Activated CD4-positive, alpha-beta T cell treated with anti-CD3 and anti-CD28 coated beads, Interleukin-2, amount 10 ng/mL, durations not matched to agents 7 days and 5 days (primary cell): Measurements from ENCODE around the gene TBC1D13. TPM values are rescaled to one million over a fixed set of nuclear protein-coding genes. Genes with fewer than 3 reads are reported as not detected.

Source experiments
- CTCF ChIA-PET: fragments of 350-600 bp; sonication (Branson Sonifier 250); formaldehyde crosslinking; loops from one replicate; lab custom pipeline; 2021; ENCODE audit warnings: antibody characterized with exemption; lab: Charles Lee
- POLR2A ChIA-PET: fragments of 350-600 bp; sonication (Branson Sonifier 250); formaldehyde crosslinking; loops from one replicate; lab custom pipeline; 2021; ENCODE audit warnings: antibody characterized with exemption; lab: Charles Lee
- DNase-seq: peaks from one replicate; pipeline ENCODE4 v3.0.0-alpha.2; 2020
- H3K27ac Mint-ChIP-seq: one replicate; pipeline ENCODE4 v1.8.0; 2021; ENCODE audit warnings: mild to moderate bottlenecking, moderate library complexity, mixed read lengths
- H3K27me3 Mint-ChIP-seq: one replicate; pipeline ENCODE4 v1.8.0; 2021; ENCODE audit warnings: mixed read lengths
- H3K36me3 Mint-ChIP-seq: one replicate; pipeline ENCODE4 v1.8.0; 2021; ENCODE audit warnings: low read depth, mixed read lengths
- H3K4me1 Mint-ChIP-seq: one replicate; pipeline ENCODE4 v1.8.0; 2021; ENCODE audit warnings: mixed read lengths
- H3K4me3 Mint-ChIP-seq: one replicate; pipeline ENCODE4 v1.8.0; 2021; ENCODE audit warnings: mild to moderate bottlenecking, moderate library complexity, mixed read lengths
- H3K9me3 Mint-ChIP-seq: one replicate; pipeline ENCODE4 v1.8.0; 2021; ENCODE audit warnings: mixed read lengths
- total RNA-seq, 2 experiments: library from RNA; stranded (reverse); gene quantifications; one replicate each; pipeline ENCODE4 v1.2.3, GENCODE V29; 2021

TBC1D13 gene
- total RNA-seq, 2 experiments from 2014 or later = 18.4 to 21.1 TPM

- Mint-ChIP-seq H3K27ac (no peak overlapping the region), H3K4me1 (peaks cover 31% of the 10 kb centered on the region), H3K9me3 (no peaks in the 10 kb centered on the region), H3K4me3 (no peak overlapping the region), H3K27me3 (no peaks in the 10 kb centered on the region), H3K36me3 (peaks cover 37% of the 10 kb centered on the region)
- ChIA-PET POLR2A (no interaction called here), CTCF (interaction anchor here (0.5 kb wide), 1 partner anchor 67 kb away, joined by 3 read pairs; no protein-coding TSS in a partner anchor)
- no peak for DNase-seq
These were observed 37.9 kb downstream of the TBC1D13 start for GRCh38 chr9:128824911-128825310.

GRCh38 chr9:128825923-128826700, 39.1 kb downstream of the TBC1D13 start:
- ChIA-PET POLR2A (interaction anchor here (0.5 kb wide), 1 partner anchor 18 kb away, joined by 3 read pairs; no protein-coding TSS in a partner anchor), CTCF (interaction anchor here (3.0 kb wide), 1 partner anchor 8 kb away, joined by 23 read pairs; the partner anchor contains the start of gene ENDOG)
- H3K27ac Mint-ChIP-seq = no peak overlapping the region
- H3K36me3 Mint-ChIP-seq = peaks cover 37% of the 10 kb centered on the region
- H3K4me1 Mint-ChIP-seq = peaks cover 29% of the 10 kb centered on the region
- H3K27me3 Mint-ChIP-seq = no peaks in the 10 kb centered on the region
- H3K9me3 Mint-ChIP-seq = no peaks in the 10 kb centered on the region
- H3K4me3 Mint-ChIP-seq = no peak overlapping the region
- DNase-seq = no peak

GRCh38 chr9:128828267-128828666, 41.2 kb downstream of the TBC1D13 start:
- DNase-seq = no peak
- Mint-ChIP-seq H3K27me3 (no peaks in the 10 kb centered on the region), H3K4me3 (peak overlapping the region; percentile 94), H3K27ac (peak overlapping the region; percentile 92), H3K9me3 (no peaks in the 10 kb centered on the region), H3K4me1 (peaks cover 26% of the 10 kb centered on the region), H3K36me3 (peaks cover 29% of the 10 kb centered on the region)
- CTCF ChIA-PET = interaction anchor here (2.1 to 3.0 kb wide), 2 partner anchors 10 to 18 kb away, joined by 6 to 23 read pairs; partner anchors contain the start of gene ENDOG
- POLR2A ChIA-PET = no interaction called here

- Mint-ChIP-seq H3K4me3 (peak overlapping the region; percentile 94), H3K4me1 (peaks cover 26% of the 10 kb centered on the region), H3K27me3 (no peaks in the 10 kb centered on the region), H3K27ac (peak overlapping the region; percentile 92), H3K9me3 (no peaks in the 10 kb centered on the region), H3K36me3 (peaks cover 29% of the 10 kb centered on the region)
- no peak for DNase-seq
- CTCF ChIA-PET = interaction anchor here (1.0 to 3.0 kb wide), 7 partner anchors 8 to 32 kb away, joined by 3 to 29 read pairs (median 6); partner anchors contain the start of gene ENDOG
- POLR2A ChIA-PET = interaction anchor here (1.0 kb wide), 1 partner anchor 10 kb away, joined by 12 read pairs; the partner anchor contains the start of gene ENDOG
These were observed 41.8 kb downstream of the TBC1D13 start for GRCh38 chr9:128828719-128829452.

- Mint-ChIP-seq H3K4me1 (peaks cover 26% of the 10 kb centered on the region), H3K36me3 (peaks cover 28% of the 10 kb centered on the region), H3K27ac (peak within 1 kb of the TSS; percentile 92), H3K27me3 (no peaks in the 10 kb centered on the region), H3K9me3 (no peaks in the 10 kb centered on the region), H3K4me3 (peak within 1 kb of the TSS; percentile 94)
- ChIA-PET POLR2A (interaction anchor here (1.0 kb wide), 1 partner anchor 11 kb away, joined by 12 read pairs; the partner anchor contains the start of gene ENDOG), CTCF (interaction anchor here (0.8 to 1.8 kb wide), 7 partner anchors 9 to 293 kb away, joined by 3 to 29 read pairs (median 4); partner anchors contain the start of gene ENDOG)
- peak; percentile 96 for DNase-seq
These were observed 42.6 kb downstream of the TBC1D13 start, which contains the start of gene SPOUT1 for GRCh38 chr9:128829477-128830251. SPOUT1 (minus strand) TSS chr9:128829794; CDS start chr9:128829780, 14 bp downstream.

GRCh38 chr9:128833696-128834095, 46.6 kb downstream of the TBC1D13 start:
- CTCF ChIA-PET = interaction anchor here (0.6 to 1.1 kb wide), 2 partner anchors 15 to 126 kb away, joined by 3 to 6 read pairs; partner anchors contain the start of gene ENDOG
- H3K9me3 Mint-ChIP-seq = no peaks in the 10 kb centered on the region
- H3K27ac Mint-ChIP-seq = no peak overlapping the region
- DNase-seq = no peak
- POLR2A ChIA-PET = no interaction called here
- no peak overlapping the region for H3K4me3 Mint-ChIP-seq
- peaks cover 13% of the 10 kb centered on the region for H3K4me1 Mint-ChIP-seq
- no peaks in the 10 kb centered on the region for H3K27me3 Mint-ChIP-seq
- H3K36me3 Mint-ChIP-seq = peaks cover 17% of the 10 kb centered on the region

- no peaks in the 10 kb centered on the region for H3K27me3 Mint-ChIP-seq
- POLR2A ChIA-PET = no interaction called here
These were observed 48.5 kb downstream of the TBC1D13 start for GRCh38 chr9:128835246-128836210.

GRCh38 chr9:128836509-128837145, 49.6 kb downstream of the TBC1D13 start:
- ChIA-PET POLR2A (no interaction called here), CTCF (interaction anchor here (1.4 kb wide), 1 partner anchor 19 kb away, joined by 6 read pairs; no protein-coding TSS in a partner anchor)
- DNase-seq = no peak
- H3K9me3 Mint-ChIP-seq = no peaks in the 10 kb centered on the region
- no peaks in the 10 kb centered on the region for H3K4me1 Mint-ChIP-seq
- no peak overlapping the region for H3K27ac Mint-ChIP-seq
- peaks cover 13% of the 10 kb centered on the region for H3K36me3 Mint-ChIP-seq
- H3K4me3 Mint-ChIP-seq = no peak overlapping the region
- H3K27me3 Mint-ChIP-seq = no peaks in the 10 kb centered on the region

More at GRCh38 chr9:128835246-128836210, 48.5 kb downstream of the TBC1D13 start:
- H3K9me3 Mint-ChIP-seq = no peaks in the 10 kb centered on the region
- no peak for DNase-seq
- H3K27ac Mint-ChIP-seq = no peak overlapping the region
- peaks cover 11% of the 10 kb centered on the region for H3K36me3 Mint-ChIP-seq
- H3K4me1 Mint-ChIP-seq = no peaks in the 10 kb centered on the region
- CTCF ChIA-PET = interaction anchor here (1.4 kb wide), 1 partner anchor 18 kb away, joined by 6 read pairs; no protein-coding TSS in a partner anchor
- no peak overlapping the region for H3K4me3 Mint-ChIP-seq

- no peak for DNase-seq
- Mint-ChIP-seq H3K9me3 (no peaks in the 10 kb centered on the region), H3K4me3 (no peak overlapping the region), H3K4me1 (peaks cover 2% of the 10 kb centered on the region), H3K27me3 (no peaks in the 10 kb centered on the region), H3K36me3 (peaks cover 13% of the 10 kb centered on the region), H3K27ac (no peak overlapping the region)
- ChIA-PET CTCF (interaction anchor here (0.6 to 2.0 kb wide), 4 partner anchors 9 to 144 kb away, joined by 3 to 8 read pairs (median 5); partner anchors contain the start of genes ENDOG and SPOUT1), POLR2A (no interaction called here)
These were observed 51.3 kb downstream of the TBC1D13 start for GRCh38 chr9:128838338-128838737.

- H3K9me3 Mint-ChIP-seq = no peaks in the 10 kb centered on the region
- H3K4me3 Mint-ChIP-seq = no peak overlapping the region
These were observed 53.5 kb downstream of the TBC1D13 start for GRCh38 chr9:128840524-128840923.

More at GRCh38 chr9:128840524-128840923, 53.5 kb downstream of the TBC1D13 start:
- H3K4me1 Mint-ChIP-seq = peaks cover 2% of the 10 kb centered on the region
- DNase-seq = no peak
- POLR2A ChIA-PET = no interaction called here
- H3K27ac Mint-ChIP-seq = no peak overlapping the region
- peaks cover 7% of the 10 kb centered on the region for H3K36me3 Mint-ChIP-seq
- H3K27me3 Mint-ChIP-seq = no peaks in the 10 kb centered on the region
- CTCF ChIA-PET = no interaction called here
